IPS-11a (cell line): ENCODE measurements around the gene OLFM1.

ENCODE experiments used
- H3K4me3 ChIP-seq: one replicate; pipeline ENCODE4 v1.5.1; 2013; ENCODE audit warnings: low read depth, low read length, control low read depth

The OLFM1 gene

GRCh38 chr9:135165756-135166519, 78.5 kb downstream of the OLFM1 start:
- no peak overlapping the region for H3K4me3 ChIP-seq

DNA sequence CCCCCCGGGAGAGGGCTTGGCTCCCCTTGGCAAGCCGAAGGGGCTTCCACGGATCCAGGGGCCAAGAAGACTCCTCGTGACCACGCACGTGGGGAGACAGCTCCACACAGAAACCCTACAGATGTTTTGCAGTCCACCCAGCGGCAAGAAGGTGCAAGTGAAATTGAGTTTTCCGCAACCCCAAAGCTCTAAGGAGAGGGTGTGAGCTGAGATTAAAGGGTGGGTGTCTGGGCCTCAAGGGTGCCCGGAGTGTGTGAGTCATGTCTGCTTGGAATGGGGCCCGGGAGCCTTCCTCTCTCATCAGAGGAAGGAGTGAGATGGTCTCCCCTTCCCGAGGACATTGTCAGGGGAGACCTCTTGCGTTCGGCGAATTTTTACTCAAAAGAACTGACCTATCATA, 79.1 kb downstream of the OLFM1 start:
- H3K4me3 ChIP-seq, result no peak overlapping the region

DNA sequence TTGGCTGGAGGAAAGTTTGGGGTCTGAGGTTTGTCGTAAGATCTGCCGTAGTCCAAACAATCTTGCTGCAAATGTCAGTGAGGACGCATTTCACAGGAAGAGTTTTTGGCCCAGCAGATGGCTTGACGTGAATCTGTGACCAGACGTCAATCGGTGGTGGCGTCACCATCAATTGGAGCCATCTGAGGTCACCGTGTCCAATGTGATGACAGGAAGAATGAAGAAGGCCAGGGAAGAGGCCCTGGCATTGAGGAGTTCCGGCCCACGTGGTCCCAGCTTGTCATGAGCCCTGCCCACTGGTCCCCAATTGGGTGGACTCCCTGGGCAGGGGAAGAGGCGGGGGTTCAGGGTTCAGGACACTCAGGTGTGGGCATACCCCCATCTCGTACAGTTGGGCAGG, 79.9 kb downstream of the OLFM1 start:
- no peak overlapping the region for H3K4me3 ChIP-seq

DNA sequence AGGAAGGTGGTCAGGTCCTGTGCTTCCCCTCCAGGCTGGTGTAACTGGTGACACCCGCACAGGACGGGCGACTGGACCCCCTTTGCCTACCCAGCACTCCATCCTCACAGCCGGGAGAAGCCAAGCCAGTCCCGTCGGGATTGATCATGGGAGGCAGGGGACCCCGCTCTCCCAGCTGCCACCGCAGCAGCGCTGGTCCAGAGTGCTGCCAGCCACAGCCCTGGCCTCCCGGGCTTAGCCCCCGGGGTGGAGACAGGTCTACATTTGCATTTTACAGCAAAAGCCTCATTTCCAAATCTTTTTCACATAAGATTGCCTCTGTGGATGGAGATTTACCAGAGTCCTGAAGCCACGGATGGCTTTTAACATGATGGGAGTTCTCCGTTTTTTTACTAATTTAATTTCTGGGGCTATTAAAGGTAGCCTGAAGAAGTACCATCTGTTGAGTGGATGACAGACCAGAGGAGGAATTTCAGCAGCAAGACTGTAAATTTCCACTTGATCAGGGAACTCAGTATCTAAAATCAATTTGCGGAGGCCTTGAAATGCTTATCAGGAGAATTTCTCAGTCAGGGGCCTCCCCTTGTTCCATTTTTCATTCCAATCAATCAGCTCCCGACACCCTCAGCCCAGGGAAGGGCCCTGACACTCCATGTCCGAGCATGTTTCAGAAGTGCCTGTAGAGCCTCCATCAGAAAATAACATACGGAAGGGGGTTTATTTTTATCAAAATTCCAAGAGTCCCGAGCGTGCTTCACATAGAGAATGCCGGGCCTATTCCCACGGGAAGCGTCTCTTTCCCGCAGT, 80.6 kb downstream of the OLFM1 start:
- H3K4me3 ChIP-seq, result no peak overlapping the region

- no peak overlapping the region for H3K4me3 ChIP-seq
Measured at GRCh38 chr9:135169709-135170226, 82.3 kb downstream of the OLFM1 start.

- H3K4me3 ChIP-seq, result no peak overlapping the region
Measured at GRCh38 chr9:135170535-135170934, 83.1 kb downstream of the OLFM1 start.
